ENCODE results near the gene BCHE. TPM values are rescaled to one million over a fixed set of nuclear protein-coding genes. Genes with fewer than 3 reads are reported as not detected.

The BCHE gene
- total and polyA plus RNA-seq, 3 donors from 2014 or later, result 1.1 to 7.4 (median 2.4) TPM

- WGBS, 2 donors, result 84 to 92% methylated on average over 5 of the region's 5 CpGs
- no peak overlapping the region for H3K4me3 ChIP-seq
- no peaks in the 10 kb centered on the region for H3K36me3 ChIP-seq (ENCODE audit: low read depth, missing control alignments)
- no peaks in the 10 kb centered on the region for H3K4me1 ChIP-seq
- H3K27me3 ChIP-seq, result no peaks in the 10 kb centered on the region
- no peaks in the 10 kb centered on the region for H3K9me3 ChIP-seq
- intact Hi-C loops (cut with DNase I; ENCODE audit: low total_unique reads), result no loop called here
- H3K27ac ChIP-seq, result no peak overlapping the region
- DNase-seq, result no peak
- TF ChIP-seq POLR2A (IDR thresholded peaks at IDR 0.05), result no peak
These were observed 108.3 kb downstream of the BCHE start for GRCh38 chr3:165728924-165729323.

GRCh38 chr3:165725296-165725695, 111.9 kb downstream of the BCHE start:
- Histone ChIP-seq H3K27ac (no peak overlapping the region), H3K4me3 (no peak overlapping the region), H3K27me3 (no peaks in the 10 kb centered on the region), H3K4me1 (no peaks in the 10 kb centered on the region), H3K9me3 (no peaks in the 10 kb centered on the region), H3K36me3 (ENCODE audit: low read depth, missing control alignments) (no peaks in the 10 kb centered on the region)
- TF ChIP-seq CTCF (IDR thresholded peaks at IDR 0.05) (no peak), POLR2A (IDR thresholded peaks at IDR 0.05) (no peak)
- intact Hi-C loops (cut with DNase I; ENCODE audit: low total_unique reads), result no loop called here
- WGBS, 2 donors, result 77 to 85% methylated on average over 2 of the region's 2 CpGs
- no peak for DNase-seq
